HepG2 (cell line): ENCODE data around the gene FGF9. TPM values are rescaled to one million over a fixed set of nuclear protein-coding genes. Genes with fewer than 3 reads are reported as not detected.

Experiments
- ARNT ChIP-seq: fragments of 450-650 bp; IDR thresholded peaks from 2 replicates; pipeline ENCODE4 v1.6.1; 2017
- CEBPZ ChIP-seq: IDR thresholded peaks from 2 replicates; pipeline ENCODE4 v1.6.1; 2012; ENCODE audit warnings: low read length, improper control_type of control experiment
- DNMT3B ChIP-seq: conservative IDR thresholded peaks from 2 replicates; pipeline ENCODE4 v1.6.1; 2016; ENCODE audit warnings: missing biosample characterization, control low read depth
- GTF3A ChIP-seq: sonication (generic); formaldehyde crosslinking; conservative IDR thresholded peaks from 2 replicates; pipeline ENCODE4 v1.4.0; 2020; ENCODE audit warnings: mild to moderate bottlenecking, missing genetic modification reagents
- HDAC2 ChIP-seq: sonication (generic); formaldehyde crosslinking; IDR thresholded peaks from 2 replicates; pipeline ENCODE4 v1.4.0; 2020; ENCODE audit warnings: missing genetic modification reagents
- KIAA2018 ChIP-seq: sonication (generic); formaldehyde crosslinking; IDR thresholded peaks from 2 replicates; pipeline ENCODE4 v1.5.0; 2020; ENCODE audit warnings: mild to moderate bottlenecking, missing genetic modification reagents, borderline replicate concordance
- RARG ChIP-seq: sonication (generic); formaldehyde crosslinking; IDR thresholded peaks from 2 replicates; pipeline ENCODE4 v1.4.0; 2020; ENCODE audit warnings: low read depth, mild to moderate bottlenecking, missing genetic modification reagents
- SIN3A ChIP-seq: IDR thresholded peaks from 2 replicates; pipeline ENCODE4 v1.6.1; 2011; ENCODE audit warnings: low read depth, mild to moderate bottlenecking, control low read depth, low read length, borderline replicate concordance
- TBX2 ChIP-seq: sonication (generic); formaldehyde crosslinking; IDR thresholded peaks from 2 replicates; pipeline ENCODE4 v1.5.0; 2020; ENCODE audit warnings: missing genetic modification reagents, mild to moderate bottlenecking, borderline replicate concordance
- TEF ChIP-seq: sonication (generic); formaldehyde crosslinking; IDR thresholded peaks from 2 replicates; pipeline ENCODE4 v1.5.0; 2020; ENCODE audit warnings: missing genetic modification reagents
- TFE3 ChIP-seq: IDR thresholded peaks from 2 replicates; pipeline ENCODE4 v1.6.1; 2016
- TOE1 ChIP-seq: sonication (generic); formaldehyde crosslinking; IDR thresholded peaks from 2 replicates; pipeline ENCODE4 v1.4.0; 2020; ENCODE audit warnings: mild to moderate bottlenecking, missing genetic modification reagents
- ZFP36L1 ChIP-seq: sonication (generic); formaldehyde crosslinking; IDR thresholded peaks from 2 replicates; pipeline ENCODE4 v1.8.0; 2022; ENCODE audit warnings: mild to moderate bottlenecking, missing genetic modification reagents, moderate library complexity
- ZNF24 ChIP-seq: fragments of 450-650 bp; IDR thresholded peaks from 2 replicates; pipeline ENCODE4 v1.6.1; 2017; ENCODE audit warnings: antibody characterized with exemption, mild to moderate bottlenecking
- ZNF274 ChIP-seq: sonication (generic); formaldehyde crosslinking; IDR thresholded peaks from 2 replicates; pipeline ENCODE4 v1.5.1; 2020; ENCODE audit warnings: mild to moderate bottlenecking, missing genetic modification reagents
- ZNF589 ChIP-seq: sonication (generic); formaldehyde crosslinking; conservative IDR thresholded peaks from 2 replicates; pipeline ENCODE4 v1.8.0; 2022; ENCODE audit warnings: mild to moderate bottlenecking, moderate library complexity, missing genetic modification reagents
- polyA plus RNA-seq, 8 experiments: library from polyadenylated mRNA; depleted of rRNA in 3 of 8; stranded (reverse) in 7 of 8; unstranded in 1 of 8; fragments of >200 nt; fragmentation: Illumina TruSeq in 4 of 8; extraction: Trizol in 4 of 8; gene quantifications; 2 replicates each; pipeline versions ENCODE4 v1.2.1 to v1.2.3, GENCODE V29; 2011 to 2016; ENCODE audit warnings: low read depth in 4 of 8, missing spikeins in 1 of 8, mixed read lengths in 1 of 8; ENCODE audit not compliant: insufficient read depth in 1 of 8
- total RNA-seq, 5 experiments: library from RNA; depleted of rRNA; stranded (reverse); fragments of >200 nt; fragmentation: Illumina TruSeq; extraction: Trizol; gene quantifications; 2 replicates each; pipeline ENCODE4 v1.2.3, GENCODE V29; 2016; ENCODE audit warnings: low read depth in 1 of 5

Gene FGF9
- total and polyA plus RNA-seq, 2 of the 13 experiments (the other 11 are each of a cell fraction or from before 2014, with no cell fraction given) = not detected

GRCh38 chr13:21670883-21671619 is at the start of gene FGF9 (continued):
- TF ChIP-seq DNMT3B (no peak), ZNF589 (no peak), RARG (CRISPR knock-in tag) (no peak), KIAA2018 (CRISPR knock-in tag) (no peak), TBX2 (no peak), ARNT (no peak), TEF (CRISPR knock-in tag) (no peak), TOE1 (CRISPR knock-in tag) (no peak), GTF3A (no peak), SIN3A (no peak), ZFP36L1 (CRISPR knock-in tag) (0 out of 2 replicates have a peak, but pooled peaks have one; percentile 38), CEBPZ (no peak), HDAC2 (CRISPR knock-in tag) (0 out of 2 replicates have a peak, but pooled peaks have one; percentile 15), ZNF24 (no peak), TFE3 (CRISPR knock-in tag) (no peak), ZNF274 (no peak)
